Smooth muscle cell (in vitro differentiated cells): ENCODE results near the gene WDSUB1. TPM values are rescaled to one million over a fixed set of nuclear protein-coding genes. Genes with fewer than 3 reads are reported as not detected.
A peak's percentile ranks its signal among the peaks of the same experiment; 100 is the strongest.

ENCODE experiments used
- DNase-seq: peaks from one replicate; lab custom pipeline; 2025; ENCODE audit not compliant: unreplicated experiment; lab: John Stamatoyannopoulos, UW
- H2AFZ ChIP-seq: fragments of 200-600 bp; sonication (generic); 2 replicates; pipeline ENCODE4 v1.6.0; 2016; ENCODE audit warnings: antibody characterized with exemption, low read depth, mild to moderate bottlenecking
- H3F3A ChIP-seq: fragments of 200-600 bp; sonication (generic); 2 replicates; pipeline ENCODE4 v1.6.0; 2017; ENCODE audit warnings: antibody characterized with exemption, low read depth
- H3K27ac ChIP-seq: fragments of 200-600 bp; sonication (generic); 2 replicates; pipeline ENCODE4 v1.5.1; 2016; ENCODE audit warnings: low read depth, mild to moderate bottlenecking
- H3K27me3 ChIP-seq: fragments of 200-600 bp; sonication (generic); 2 replicates; pipeline ENCODE4 v1.6.1; 2016; ENCODE audit warnings: low read depth, mild to moderate bottlenecking
- H3K36me3 ChIP-seq: fragments of 200-600 bp; sonication (generic); 2 replicates; pipeline ENCODE4 v1.5.1; 2016; ENCODE audit warnings: low read depth
- H3K4me1 ChIP-seq: fragments of 200-600 bp; sonication (generic); 2 replicates; pipeline ENCODE4 v1.5.1; 2016; ENCODE audit warnings: low read depth
- H3K4me2 ChIP-seq: fragments of 200-600 bp; sonication (generic); 2 replicates; pipeline ENCODE4 v1.6.0; 2016; ENCODE audit warnings: mild to moderate bottlenecking
- H3K4me3 ChIP-seq: fragments of 200-600 bp; sonication (generic); 2 replicates; pipeline ENCODE4 v1.5.1; 2016; ENCODE audit warnings: mild to moderate bottlenecking
- H3K79me2 ChIP-seq: fragments of 200-600 bp; sonication (generic); 2 replicates; pipeline ENCODE4 v1.6.0; 2016; ENCODE audit warnings: low read depth, mild to moderate bottlenecking
- H3K9ac ChIP-seq: fragments of 200-600 bp; sonication (generic); 2 replicates; pipeline ENCODE4 v1.6.0; 2016; ENCODE audit warnings: low read depth
- H3K9me3 ChIP-seq: fragments of 200-600 bp; sonication (generic); replicated peaks from 2 replicates; pipeline ENCODE4 v1.5.1; 2016; ENCODE audit warnings: low read depth
- H4K20me1 ChIP-seq: fragments of 200-600 bp; sonication (generic); 2 replicates; pipeline ENCODE4 v1.6.0; 2016; ENCODE audit warnings: low read depth
- WGBS: methylation state at CpG from one replicate; pipeline ENCODE4 v1.1.7; 2016; ENCODE audit warnings: low lambda C conversion rate; 5-methylcytosine and 5-hydroxymethylcytosine counted together
- polyA plus RNA-seq: library from polyadenylated mRNA; unstranded; fragments of >200 nt; fragmentation: Nextera tagmentation; extraction: Ambion mirVana; gene quantifications from 2 replicates; pipeline ENCODE4 v1.2.1, GENCODE V29; 2016
- total RNA-seq: library from RNA; depleted of rRNA; stranded (reverse); fragments of >200 nt; gene quantifications from 2 replicates; pipeline ENCODE4 v1.2.3, GENCODE V29; 2014
- TF ChIP-seq, protein P1 (sequence below): fragments of 200-600 bp; sonication (generic); IDR thresholded peaks from 2 replicates; pipeline ENCODE4 v1.5.1; 2017; ENCODE audit warnings: borderline replicate concordance, mild to moderate bottlenecking, antibody characterized with exemption; ENCODE audit not compliant: insufficient read depth, poor library complexity, severe bottlenecking

WDSUB1 gene
- total and polyA plus RNA-seq, 2 experiments from 2014 or later: 3.6 to 4.6 TPM

DNA sequence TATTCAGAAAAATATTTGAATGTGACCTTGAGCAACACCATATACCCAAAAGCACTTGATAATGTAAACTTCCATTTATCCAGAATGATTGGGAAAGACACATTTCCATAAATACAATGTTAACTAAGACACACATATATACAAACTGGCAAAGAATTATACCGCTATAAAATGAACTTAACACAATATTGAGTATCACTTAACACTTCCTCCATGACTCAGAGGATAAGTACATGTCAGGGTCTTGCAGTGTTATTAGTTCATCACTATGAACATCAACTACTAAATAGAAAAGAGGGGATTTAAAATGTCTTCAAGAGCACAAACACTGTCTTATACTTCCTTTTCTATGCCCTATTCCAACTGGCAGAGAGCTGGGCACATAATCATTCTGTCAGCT is 18.6 kb downstream of the WDSUB1 start:
- WGBS: 79% methylated on average over 1 of the region's 1 CpG
- no peak for DNase-seq
- Histone ChIP-seq H3F3A (peaks cover 3% of the 10 kb centered on the region), H3K27me3 (no peaks in the 10 kb centered on the region), H4K20me1 (no peaks in the 10 kb centered on the region), H3K9me3 (no peaks in the 10 kb centered on the region), H3K79me2 (no peaks in the 10 kb centered on the region), H3K36me3 (no peaks in the 10 kb centered on the region), H3K4me3 (no peak overlapping the region), H3K9ac (no peak overlapping the region), H3K4me1 (peaks cover 10% of the 10 kb centered on the region), H3K4me2 (no peak overlapping the region), H2AFZ (no peak overlapping the region), H3K27ac (no peak overlapping the region)
- TF ChIP-seq, protein P1, sequence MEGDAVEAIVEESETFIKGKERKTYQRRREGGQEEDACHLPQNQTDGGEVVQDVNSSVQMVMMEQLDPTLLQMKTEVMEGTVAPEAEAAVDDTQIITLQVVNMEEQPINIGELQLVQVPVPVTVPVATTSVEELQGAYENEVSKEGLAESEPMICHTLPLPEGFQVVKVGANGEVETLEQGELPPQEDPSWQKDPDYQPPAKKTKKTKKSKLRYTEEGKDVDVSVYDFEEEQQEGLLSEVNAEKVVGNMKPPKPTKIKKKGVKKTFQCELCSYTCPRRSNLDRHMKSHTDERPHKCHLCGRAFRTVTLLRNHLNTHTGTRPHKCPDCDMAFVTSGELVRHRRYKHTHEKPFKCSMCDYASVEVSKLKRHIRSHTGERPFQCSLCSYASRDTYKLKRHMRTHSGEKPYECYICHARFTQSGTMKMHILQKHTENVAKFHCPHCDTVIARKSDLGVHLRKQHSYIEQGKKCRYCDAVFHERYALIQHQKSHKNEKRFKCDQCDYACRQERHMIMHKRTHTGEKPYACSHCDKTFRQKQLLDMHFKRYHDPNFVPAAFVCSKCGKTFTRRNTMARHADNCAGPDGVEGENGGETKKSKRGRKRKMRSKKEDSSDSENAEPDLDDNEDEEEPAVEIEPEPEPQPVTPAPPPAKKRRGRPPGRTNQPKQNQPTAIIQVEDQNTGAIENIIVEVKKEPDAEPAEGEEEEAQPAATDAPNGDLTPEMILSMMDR: no peak

- no peaks in the 10 kb centered on the region for H4K20me1 ChIP-seq
- no peaks in the 10 kb centered on the region for H3K9me3 ChIP-seq
- H2AFZ ChIP-seq: no peak overlapping the region
- no peak overlapping the region for H3K27ac ChIP-seq
- no peak overlapping the region for H3K4me2 ChIP-seq
- TF ChIP-seq, protein P1: no peak
- no peaks in the 10 kb centered on the region for H3K4me1 ChIP-seq
- 100% methylated on average over 3 of the region's 3 CpGs for WGBS
- no peak for DNase-seq
- H3K4me3 ChIP-seq: no peak overlapping the region
- peaks cover 3% of the 10 kb centered on the region for H3F3A ChIP-seq
- H3K36me3 ChIP-seq: no peaks in the 10 kb centered on the region
- H3K9ac ChIP-seq: no peak overlapping the region
- H3K27me3 ChIP-seq: no peaks in the 10 kb centered on the region
- no peaks in the 10 kb centered on the region for H3K79me2 ChIP-seq
Measured at GRCh38 chr2:159266554-159266953, 19.9 kb downstream of the WDSUB1 start.

DNA sequence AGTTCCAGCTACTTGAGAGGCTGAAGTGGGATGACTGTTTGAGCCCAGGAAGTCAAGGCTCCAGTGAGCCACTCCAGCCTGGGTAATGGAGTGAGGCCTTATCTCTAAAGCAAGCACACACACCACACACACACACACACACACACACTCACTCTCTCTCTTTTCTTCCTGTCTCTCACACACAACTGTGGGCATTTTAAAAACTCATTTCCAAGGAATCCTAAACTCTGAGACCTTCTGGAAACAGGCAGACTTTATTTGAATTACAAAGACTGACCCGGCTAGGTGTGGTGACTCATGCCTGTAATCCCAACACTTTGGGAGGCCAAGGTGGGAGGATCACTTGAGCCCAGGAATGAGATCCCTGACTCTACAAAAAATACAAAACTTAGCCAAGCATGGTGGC is 21.3 kb downstream of the WDSUB1 start:
- no peak overlapping the region for H2AFZ ChIP-seq
- peaks cover 9% of the 10 kb centered on the region for H3K79me2 ChIP-seq
- no peak overlapping the region for H3K4me3 ChIP-seq
- no peak for DNase-seq
- peak overlapping the region; percentile 17 for H3K27ac ChIP-seq
- H3K27me3 ChIP-seq: no peaks in the 10 kb centered on the region
- H3K9me3 ChIP-seq: no peaks in the 10 kb centered on the region
- TF ChIP-seq, protein P1: no peak
- H4K20me1 ChIP-seq: no peaks in the 10 kb centered on the region
- H3K36me3 ChIP-seq: no peaks in the 10 kb centered on the region
- H3K4me2 ChIP-seq: no peak overlapping the region
- no peaks in the 10 kb centered on the region for H3K4me1 ChIP-seq
- H3F3A ChIP-seq: peaks cover 3% of the 10 kb centered on the region
- 6% methylated on average over 1 of the region's 1 CpG for WGBS
- no peak overlapping the region for H3K9ac ChIP-seq

- no peak for DNase-seq
- H3K27ac ChIP-seq: peak overlapping the region; percentile 45
- no peak overlapping the region for H3K9ac ChIP-seq
- H3K79me2 ChIP-seq: peaks cover 9% of the 10 kb centered on the region
- no peaks in the 10 kb centered on the region for H3K4me1 ChIP-seq
- no peaks in the 10 kb centered on the region for H4K20me1 ChIP-seq
- H3K27me3 ChIP-seq: no peaks in the 10 kb centered on the region
- H3K4me3 ChIP-seq: no peak overlapping the region
- no peaks in the 10 kb centered on the region for H3K9me3 ChIP-seq
- WGBS: 17% methylated on average over 5 of the region's 5 CpGs
- H3F3A ChIP-seq: peaks cover 3% of the 10 kb centered on the region
- TF ChIP-seq, protein P1: no peak
- peak overlapping the region; percentile 36 for H3K4me2 ChIP-seq
- no peak overlapping the region for H2AFZ ChIP-seq
- no peaks in the 10 kb centered on the region for H3K36me3 ChIP-seq
Measured at GRCh38 chr2:159262904-159263303, 23.6 kb downstream of the WDSUB1 start.
